Motor neuron (in vitro differentiated cells): ENCODE data around the gene ONECUT2. TPM values are rescaled to one million over a fixed set of nuclear protein-coding genes. Genes with fewer than 3 reads are reported as not detected.
A peak's percentile ranks its signal among the peaks of the same experiment; 100 is the strongest.

Experiments used
- ATAC-seq, 8 experiments: fragments of 200-7000 bp; cut with Tn5 transposase; replicated peaks in 6 of 8; 2 replicates each; pipeline ENCODE4 v1.8.0; 2021; ENCODE audit warnings: mild to moderate bottlenecking in 8 of 8, moderate library complexity in 8 of 8
- H3K27ac ChIP-seq, 2 donors: fragments of 250-450 bp; sonication (Bioruptor Pico); 2 replicates each; pipeline ENCODE4 v1.9.0; 2021; ENCODE audit warnings: antibody characterized with exemption in 2 of 2, mild to moderate bottlenecking in 2 of 2, moderate library complexity in 1 of 2
- H3K4me1 ChIP-seq, 2 donors: fragments of 250-450 bp; sonication (Bioruptor Pico); replicated peaks in 1 of 2; 2 replicates each; pipeline ENCODE4 v1.6.1; 2021; ENCODE audit warnings: antibody characterized with exemption in 2 of 2, mild to moderate bottlenecking in 2 of 2, moderate library complexity in 1 of 2
- H3K4me3 ChIP-seq, 5 donors: fragments of 250-450 bp; sonication (Bioruptor Pico); 2 replicates each; pipeline ENCODE4 v1.9.0; 2021; ENCODE audit warnings: antibody characterized with exemption in 5 of 5, mild to moderate bottlenecking in 5 of 5, moderate library complexity in 4 of 5
- WGBS, 10 experiments: fragments of 450-650 bp; shearing (Covaris generic); methylation state at CpG; one replicate each; pipeline ENCODE4 v1.0.0; 2022; 5-methylcytosine and 5-hydroxymethylcytosine counted together
- in situ Hi-C, 9 experiments: fragments of 400-800 bp; cut with MboI; loops; one replicate each; pipeline ENCODE4 v1.15.0; 2021; ENCODE audit warnings: low sequenced_read_pairs in 9 of 9, low pct_unique_long_range_greater_than_20kb in 2 of 9; ENCODE audit not compliant: unreplicated experiment in 9 of 9
- total RNA-seq, 8 experiments: library from RNA; unstranded; fragments of 300-600 nt; gene quantifications; 2 replicates each; pipeline versions ENCODE4 v1.2.3 to v1.2.4, GENCODE V29; 2022

ONECUT2 gene
- total RNA-seq, 8 experiments from 2014 or later: 0.20 to 27.1 (median 9.5) TPM

- no peak for ATAC-seq
- in situ Hi-C loops: loop anchor here in 2 of 9 experiments (10.0 to 25.0 kb wide), 2 partner anchors 569 to 672 kb away; no protein-coding TSS in a partner anchor
- WGBS, 10 experiments: 0 to 18% (median 1%) methylated on average over 1 to 11 of the region's 25 CpGs; no CpG with 5 or more reads in 3 of the 10 experiments
- Histone ChIP-seq H3K4me1 (peaks cover 11 to 16% of the 10 kb centered on the region in 2 donors), H3K4me3 (peak overlapping the region; percentile 51 to 90 (median 55)), H3K27ac (peak overlapping the region in 1 of 2 donors; percentile 29)
Observed at GRCh38 chr18:57433934-57434535, 1.1 kb upstream of the ONECUT2 start.

GRCh38 chr18:57435846-57436190 is 644 bp downstream of the ONECUT2 start:
- no peak for ATAC-seq
- Histone ChIP-seq H3K27ac (peak overlapping the region; percentile 31 to 37), H3K4me3 (peak overlapping the region; percentile 51 to 90 (median 55)), H3K4me1 (peaks cover 18 to 22% of the 10 kb centered on the region in 2 donors)
- WGBS, 10 experiments: 0% methylated on average over 1 of the region's 44 CpGs; no CpG with 5 or more reads in 9 of the 10 experiments
- in situ Hi-C loops: loop anchor here in 2 of 9 experiments (10.0 to 25.0 kb wide), 2 partner anchors 571 to 674 kb away; no protein-coding TSS in a partner anchor

GRCh38 chr18:57436191-57436964 is 1.2 kb downstream of the ONECUT2 start:
- Histone ChIP-seq H3K4me1 (peaks cover 24 to 27% of the 10 kb centered on the region in 2 donors), H3K27ac (no peak overlapping the region), H3K4me3 (peak overlapping the region; percentile 51 to 90 (median 55))
- in situ Hi-C loops: loop anchor here in 2 of 9 experiments (10.0 to 25.0 kb wide), 2 partner anchors 572 to 674 kb away; no protein-coding TSS in a partner anchor
- no peak for ATAC-seq
- WGBS, 10 experiments: 0 to 20% (median 5%) methylated on average over 1 to 6 of the region's 62 CpGs; no CpG with 5 or more reads in 4 of the 10 experiments

- Histone ChIP-seq H3K27ac (no peak overlapping the region), H3K4me1 (peaks cover 25 to 29% of the 10 kb centered on the region in 2 donors), H3K4me3 (peak overlapping the region; percentile 51 to 90 (median 55))
- ATAC-seq: no peak
- in situ Hi-C loops: loop anchor here in 2 of 9 experiments (10.0 to 25.0 kb wide), 2 partner anchors 572 to 675 kb away; no protein-coding TSS in a partner anchor
- WGBS, 10 experiments: 0 to 35% (median 7%) methylated on average over 1 to 13 of the region's 13 CpGs; no CpG with 5 or more reads in 1 of the 10 experiments
Observed at GRCh38 chr18:57436965-57437333, 1.8 kb downstream of the ONECUT2 start.

GRCh38 chr18:57437402-57437765 is 2.2 kb downstream of the ONECUT2 start:
- Histone ChIP-seq H3K4me3 (peak overlapping the region; percentile 51 to 90 (median 55)), H3K27ac (peak overlapping the region; percentile 67 to 84), H3K4me1 (peaks cover 25 to 29% of the 10 kb centered on the region in 2 donors)
- 0 to 2% (median 0%) methylated on average over 1 to 13 of the region's 16 CpGs; no CpG with 5 or more reads in 6 of the 10 experiments for WGBS, 10 experiments
- ATAC-seq: peak in 1 of 8 experiments; percentile 5
- in situ Hi-C loops: loop anchor here in 2 of 9 experiments (10.0 to 25.0 kb wide), 2 partner anchors 573 to 675 kb away; no protein-coding TSS in a partner anchor

GRCh38 chr18:57437766-57438671 is 2.8 kb downstream of the ONECUT2 start:
- peak; percentile 46 to 71 (median 58) for ATAC-seq
- H3K27ac ChIP-seq: peak overlapping the region; percentile 67 to 84
- peak overlapping the region; percentile 51 to 90 (median 55) for H3K4me3 ChIP-seq
- in situ Hi-C loops: loop anchor here in 2 of 9 experiments (10.0 to 25.0 kb wide), 2 partner anchors 573 to 676 kb away; no protein-coding TSS in a partner anchor
- 0 to 8% (median 0%) methylated on average over 1 to 24 of the region's 72 CpGs; no CpG with 5 or more reads in 3 of the 10 experiments for WGBS, 10 experiments
- H3K4me1 ChIP-seq: peaks cover 25 to 30% of the 10 kb centered on the region in 2 donors

GRCh38 chr18:57438743-57439608 is 3.8 kb downstream of the ONECUT2 start:
- H3K4me1 ChIP-seq: peaks cover 20 to 33% of the 10 kb centered on the region in 2 donors
- peak overlapping the region; percentile 51 to 90 (median 55) for H3K4me3 ChIP-seq
- ATAC-seq: no peak
- in situ Hi-C loops: loop anchor here in 2 of 9 experiments (10.0 to 25.0 kb wide), 2 partner anchors 574 to 677 kb away; no protein-coding TSS in a partner anchor
- 2 to 40% (median 7%) methylated on average over 1 to 25 of the region's 31 CpGs for WGBS, 10 experiments
- no peak overlapping the region for H3K27ac ChIP-seq

- in situ Hi-C loops: loop anchor here in 2 of 9 experiments (10.0 to 25.0 kb wide), 2 partner anchors 575 to 677 kb away; no protein-coding TSS in a partner anchor
- WGBS, 10 experiments: 0 to 100% (median 7%) methylated on average over 1 to 16 of the region's 26 CpGs; no CpG with 5 or more reads in 3 of the 10 experiments
- H3K4me3 ChIP-seq: peak overlapping the region; percentile 51 to 90 (median 55)
- no peak overlapping the region for H3K27ac ChIP-seq
- no peak for ATAC-seq
- peaks cover 22 to 37% of the 10 kb centered on the region in 2 donors for H3K4me1 ChIP-seq
Observed at GRCh38 chr18:57439609-57439968, 4.4 kb downstream of the ONECUT2 start.

GRCh38 chr18:57439985-57440330 is 4.8 kb downstream of the ONECUT2 start:
- peak overlapping the region; percentile 51 to 90 (median 55) for H3K4me3 ChIP-seq
- H3K4me1 ChIP-seq: peaks cover 22 to 41% of the 10 kb centered on the region in 2 donors
- H3K27ac ChIP-seq: no peak overlapping the region
- ATAC-seq: no peak
- WGBS, 10 experiments: 0 to 40% (median 30%) methylated on average over 1 to 16 of the region's 17 CpGs; no CpG with 5 or more reads in 4 of the 10 experiments
- in situ Hi-C loops: loop anchor here in 2 of 9 experiments (10.0 to 25.0 kb wide), 2 partner anchors 575 to 678 kb away; no protein-coding TSS in a partner anchor

- 0 to 53% (median 23%) methylated on average over 1 to 4 of the region's 60 CpGs; no CpG with 5 or more reads in 6 of the 10 experiments for WGBS, 10 experiments
- in situ Hi-C loops: loop anchor here in 2 of 9 experiments (25.0 kb wide), 1 partner anchor 678 kb away; no protein-coding TSS in a partner anchor
- ATAC-seq: no peak
- Histone ChIP-seq H3K4me3 (peak overlapping the region; percentile 3 to 57 (median 51)), H3K27ac (no peak overlapping the region), H3K4me1 (peaks cover 23 to 46% of the 10 kb centered on the region in 2 donors)
Observed at GRCh38 chr18:57440331-57441070, 5.3 kb downstream of the ONECUT2 start.
